Neural cell (in vitro differentiated cells): ENCODE data around the gene PTPRN2. TPM values are rescaled to one million over a fixed set of nuclear protein-coding genes. Genes with fewer than 3 reads are reported as not detected.

Experiments
- H2AFZ ChIP-seq: fragments of 200-600, 300-800 bp; sonication (generic), shearing (Covaris generic); 2 replicates; pipeline ENCODE4 v1.6.0; 2014; ENCODE audit warnings: low read depth, mild to moderate bottlenecking, antibody characterized with exemption, low read length, moderate library complexity
- H3F3A ChIP-seq: fragments of 200-600 bp; shearing (Covaris generic); 2 replicates; pipeline ENCODE4 v1.6.1; 2016; ENCODE audit warnings: mild to moderate bottlenecking, moderate library complexity, mixed read lengths, antibody characterized with exemption, low read length; ENCODE audit not compliant: insufficient read depth, poor library complexity, severe bottlenecking
- H3K27ac ChIP-seq: fragments of 200-600, 300-800 bp; sonication (generic), shearing (Covaris generic); 2 replicates; pipeline ENCODE4 v1.5.1; 2014; ENCODE audit warnings: mild to moderate bottlenecking, low read length, moderate library complexity
- H3K27me3 ChIP-seq: fragments of 300-800, 200-600 bp; sonication (generic), shearing (Covaris generic); 2 replicates; pipeline ENCODE4 v1.6.0; 2014; ENCODE audit warnings: mild to moderate bottlenecking, low read depth, low read length, moderate library complexity; ENCODE audit not compliant: insufficient read depth
- H3K36me3 ChIP-seq: fragments of 300-800, 200-600 bp; sonication (generic), shearing (Covaris generic); 2 replicates; pipeline ENCODE4 v1.5.1; 2014; ENCODE audit warnings: mild to moderate bottlenecking, antibody characterized with exemption, low read length, moderate library complexity; ENCODE audit not compliant: insufficient read depth
- H3K4me2 ChIP-seq: fragments of 300-800, 200-600 bp; sonication (generic), shearing (Covaris generic); 2 replicates; pipeline ENCODE4 v1.6.0; 2014; ENCODE audit warnings: mild to moderate bottlenecking, low read length
- H3K4me3 ChIP-seq: fragments of 300-800, 200-600 bp; sonication (generic), shearing (Covaris generic); 2 replicates; pipeline ENCODE4 v1.5.1; 2014; ENCODE audit warnings: mild to moderate bottlenecking, low read length, moderate library complexity
- H3K79me2 ChIP-seq: fragments of 200-600 bp; shearing (Covaris generic); replicated peaks from 2 replicates; pipeline ENCODE4 v1.6.0; 2014; ENCODE audit warnings: mild to moderate bottlenecking, low read length, moderate library complexity; ENCODE audit not compliant: insufficient read depth
- H3K9ac ChIP-seq: fragments of 300-800, 200-600 bp; sonication (generic), shearing (Covaris generic); 2 replicates; pipeline ENCODE4 v1.6.1; 2016; ENCODE audit warnings: mild to moderate bottlenecking, low read length, mixed read lengths
- H3K9me2 ChIP-seq: fragments of 200-600 bp; shearing (Covaris generic); 2 replicates; pipeline ENCODE4 v1.6.1; 2016; ENCODE audit warnings: mild to moderate bottlenecking, low read length, mixed read lengths; ENCODE audit not compliant: insufficient read depth
- H3K9me3 ChIP-seq: fragments of 200-600, 300-800 bp; sonication (generic), shearing (Covaris generic); 2 replicates; pipeline ENCODE4 v1.6.1; 2016; ENCODE audit warnings: mild to moderate bottlenecking, mixed run types, low read length, moderate library complexity, mixed read lengths
- H4K20me1 ChIP-seq: fragments of 200-600 bp; shearing (Covaris generic); 2 replicates; pipeline ENCODE4 v1.6.1; 2016; ENCODE audit warnings: mild to moderate bottlenecking, mixed run types; ENCODE audit not compliant: insufficient read depth
- CTCF ChIP-seq: fragments of 450-650 bp; IDR thresholded peaks from 2 replicates; pipeline ENCODE4 v1.5.1; 2014; ENCODE audit warnings: antibody characterized with exemption, mild to moderate bottlenecking, moderate library complexity; ENCODE audit not compliant: poor library complexity, severe bottlenecking
- EP300 ChIP-seq: fragments of 450-650 bp; conservative IDR thresholded peaks from 2 replicates; pipeline ENCODE4 v1.6.1; 2014; ENCODE audit warnings: antibody characterized with exemption, mild to moderate bottlenecking, moderate library complexity; ENCODE audit not compliant: poor library complexity, severe bottlenecking
- EZH2 ChIP-seq: fragments of 200-600, 300-800 bp; shearing (Covaris generic), sonication (generic); IDR thresholded peaks from 2 replicates; pipeline ENCODE4 v1.6.1; 2014; ENCODE audit warnings: antibody characterized with exemption, low read length, borderline replicate concordance, mild to moderate bottlenecking; ENCODE audit not compliant: insufficient read depth, poor library complexity, severe bottlenecking
- MXI1 ChIP-seq: fragments of 450-650 bp; conservative IDR thresholded peaks from 2 replicates; pipeline ENCODE4 v1.6.1; 2014; ENCODE audit warnings: antibody characterized with exemption, mild to moderate bottlenecking; ENCODE audit not compliant: poor library complexity, severe bottlenecking
- POLR2AphosphoS5 ChIP-seq: IDR thresholded peaks from 2 replicates; pipeline ENCODE4 v1.6.1; 2012
- RAD21 ChIP-seq: fragments of 450-650 bp; conservative IDR thresholded peaks from 2 replicates; pipeline ENCODE4 v1.6.1; 2014; ENCODE audit warnings: antibody characterized with exemption, mild to moderate bottlenecking, moderate library complexity
- SMC3 ChIP-seq: fragments of 450-650 bp; conservative IDR thresholded peaks from 2 replicates; pipeline ENCODE4 v1.6.1; 2014; ENCODE audit warnings: antibody characterized with exemption, mild to moderate bottlenecking, moderate library complexity; ENCODE audit not compliant: poor library complexity
- TAF1 ChIP-seq: IDR thresholded peaks from 2 replicates; pipeline ENCODE4 v1.6.1; 2012; ENCODE audit warnings: low read depth
- polyA plus RNA-seq: library from polyadenylated mRNA; depleted of rRNA; stranded (reverse); fragments of >200 nt; gene quantifications from 2 replicates; pipeline ENCODE4 v1.2.3, GENCODE V29; 2014
- TF ChIP-seq, protein P1 (sequence below): IDR thresholded peaks from 2 replicates; pipeline ENCODE4 v1.6.1; 2012; ENCODE audit warnings: borderline replicate concordance

PTPRN2 gene
- polyA plus RNA-seq, 1 donor from 2014 or later, result 31.0 TPM

GRCh38 chr7:157757776-157758467 is 829.7 kb downstream of the PTPRN2 start:
- Histone ChIP-seq H3K79me2 (no peaks in the 10 kb centered on the region), H2AFZ (no peak overlapping the region), H3K4me2 (no peak overlapping the region), H4K20me1 (no peaks in the 10 kb centered on the region), H3K9me3 (no peaks in the 10 kb centered on the region), H3K27me3 (no peaks in the 10 kb centered on the region), H3K9ac (no peak overlapping the region), H3K27ac (no peak overlapping the region), H3K9me2 (no peaks in the 10 kb centered on the region), H3F3A (no peaks in the 10 kb centered on the region), H3K4me3 (no peak overlapping the region), H3K36me3 (no peaks in the 10 kb centered on the region)
- TF ChIP-seq, protein P1, sequence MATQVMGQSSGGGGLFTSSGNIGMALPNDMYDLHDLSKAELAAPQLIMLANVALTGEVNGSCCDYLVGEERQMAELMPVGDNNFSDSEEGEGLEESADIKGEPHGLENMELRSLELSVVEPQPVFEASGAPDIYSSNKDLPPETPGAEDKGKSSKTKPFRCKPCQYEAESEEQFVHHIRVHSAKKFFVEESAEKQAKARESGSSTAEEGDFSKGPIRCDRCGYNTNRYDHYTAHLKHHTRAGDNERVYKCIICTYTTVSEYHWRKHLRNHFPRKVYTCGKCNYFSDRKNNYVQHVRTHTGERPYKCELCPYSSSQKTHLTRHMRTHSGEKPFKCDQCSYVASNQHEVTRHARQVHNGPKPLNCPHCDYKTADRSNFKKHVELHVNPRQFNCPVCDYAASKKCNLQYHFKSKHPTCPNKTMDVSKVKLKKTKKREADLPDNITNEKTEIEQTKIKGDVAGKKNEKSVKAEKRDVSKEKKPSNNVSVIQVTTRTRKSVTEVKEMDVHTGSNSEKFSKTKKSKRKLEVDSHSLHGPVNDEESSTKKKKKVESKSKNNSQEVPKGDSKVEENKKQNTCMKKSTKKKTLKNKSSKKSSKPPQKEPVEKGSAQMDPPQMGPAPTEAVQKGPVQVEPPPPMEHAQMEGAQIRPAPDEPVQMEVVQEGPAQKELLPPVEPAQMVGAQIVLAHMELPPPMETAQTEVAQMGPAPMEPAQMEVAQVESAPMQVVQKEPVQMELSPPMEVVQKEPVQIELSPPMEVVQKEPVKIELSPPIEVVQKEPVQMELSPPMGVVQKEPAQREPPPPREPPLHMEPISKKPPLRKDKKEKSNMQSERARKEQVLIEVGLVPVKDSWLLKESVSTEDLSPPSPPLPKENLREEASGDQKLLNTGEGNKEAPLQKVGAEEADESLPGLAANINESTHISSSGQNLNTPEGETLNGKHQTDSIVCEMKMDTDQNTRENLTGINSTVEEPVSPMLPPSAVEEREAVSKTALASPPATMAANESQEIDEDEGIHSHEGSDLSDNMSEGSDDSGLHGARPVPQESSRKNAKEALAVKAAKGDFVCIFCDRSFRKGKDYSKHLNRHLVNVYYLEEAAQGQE, result no peak
- TF ChIP-seq TAF1 (no peak), EP300 (no peak), RAD21 (no peak), MXI1 (no peak), SMC3 (no peak), CTCF (no peak), POLR2AphosphoS5 (no peak), EZH2 (no peak)

- Histone ChIP-seq H3K4me2 (no peak overlapping the region), H3K4me3 (no peak overlapping the region), H3K27me3 (no peaks in the 10 kb centered on the region), H3K9ac (no peak overlapping the region), H3K36me3 (no peaks in the 10 kb centered on the region), H3K79me2 (no peaks in the 10 kb centered on the region), H4K20me1 (no peaks in the 10 kb centered on the region), H2AFZ (no peak overlapping the region), H3K9me2 (no peaks in the 10 kb centered on the region), H3K27ac (no peak overlapping the region), H3K9me3 (no peaks in the 10 kb centered on the region), H3F3A (no peaks in the 10 kb centered on the region)
- TF ChIP-seq POLR2AphosphoS5, result no peak
- no peak for TF ChIP-seq SMC3
- TF ChIP-seq CTCF, result no peak
- no peak for TF ChIP-seq EP300
- TF ChIP-seq, protein P1, result no peak
- no peak for TF ChIP-seq RAD21
- no peak for TF ChIP-seq MXI1
- no peak for TF ChIP-seq TAF1
- no peak for TF ChIP-seq EZH2
Observed at GRCh38 chr7:157757211-157757610, 830.4 kb downstream of the PTPRN2 start.
